Smooth muscle cell of bladder (primary cell): ENCODE measurements around the gene CABLES1. TPM values are rescaled to one million over a fixed set of nuclear protein-coding genes. Genes with fewer than 3 reads are reported as not detected.

ENCODE experiments used
- total RNA-seq: library from RNA; depleted of rRNA; stranded (reverse); fragments of >200 nt; gene quantifications from 2 replicates; pipeline ENCODE4 v1.2.3, GENCODE V29; 2014

The CABLES1 gene, protein sequence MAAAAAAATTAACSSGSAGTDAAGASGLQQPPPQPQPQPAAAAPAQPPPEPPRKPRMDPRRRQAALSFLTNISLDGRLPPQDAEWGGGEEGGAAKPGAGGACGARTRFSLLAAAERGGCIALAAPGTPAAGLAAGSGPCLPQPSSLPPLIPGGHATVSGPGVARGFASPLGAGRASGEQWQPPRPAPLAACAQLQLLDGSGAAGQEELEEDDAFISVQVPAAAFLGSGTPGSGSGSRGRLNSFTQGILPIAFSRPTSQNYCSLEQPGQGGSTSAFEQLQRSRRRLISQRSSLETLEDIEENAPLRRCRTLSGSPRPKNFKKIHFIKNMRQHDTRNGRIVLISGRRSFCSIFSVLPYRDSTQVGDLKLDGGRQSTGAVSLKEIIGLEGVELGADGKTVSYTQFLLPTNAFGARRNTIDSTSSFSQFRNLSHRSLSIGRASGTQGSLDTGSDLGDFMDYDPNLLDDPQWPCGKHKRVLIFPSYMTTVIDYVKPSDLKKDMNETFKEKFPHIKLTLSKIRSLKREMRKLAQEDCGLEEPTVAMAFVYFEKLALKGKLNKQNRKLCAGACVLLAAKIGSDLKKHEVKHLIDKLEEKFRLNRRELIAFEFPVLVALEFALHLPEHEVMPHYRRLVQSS
- 9.4 and 17.5 TPM in 2 replicates for total RNA-seq

GRCh38 chr18:23134780-23135549 lies at the start of gene CABLES1:
TSS of gene CABLES1 (plus strand) at chr18:23135485. CDS start at chr18:23135763, 278 bp downstream.

Other genes with a start within 250 kb of the CABLES1 start
- 16.4 and 17.5 TPM in 2 replicates for gene RBBP8, start 202.2 kb upstream of the CABLES1 start, total RNA-seq